HG03196 (cell line): ENCODE data around the gene CDH4.

Experiments used
- ATAC-seq: cut with Tn5 transposase; IDR thresholded peaks from one replicate; pipeline ENCODE4 v1.9.1; 2021; ENCODE audit not compliant: unreplicated experiment

The CDH4 gene

GRCh38 chr20:61723529-61724257 lies 471.6 kb downstream of the CDH4 start:
- no peak for ATAC-seq

- no peak for ATAC-seq
Measured at GRCh38 chr20:61724376-61724775, 472.3 kb downstream of the CDH4 start.

GRCh38 chr20:61725145-61725544 lies 473.1 kb downstream of the CDH4 start:
- no peak for ATAC-seq

- ATAC-seq: no peak
Measured at GRCh38 chr20:61725966-61726365, 473.9 kb downstream of the CDH4 start.

- ATAC-seq: no peak
Measured at GRCh38 chr20:61726979-61727378, 474.9 kb downstream of the CDH4 start.

GRCh38 chr20:61727761-61728160 lies 475.7 kb downstream of the CDH4 start:
- ATAC-seq: no peak

- no peak for ATAC-seq
Measured at GRCh38 chr20:61728326-61728725, 476.3 kb downstream of the CDH4 start.

GRCh38 chr20:61728786-61729770 lies 477.0 kb downstream of the CDH4 start:
- no peak for ATAC-seq

GRCh38 chr20:61730631-61731362 lies 478.7 kb downstream of the CDH4 start:
- no peak for ATAC-seq

GRCh38 chr20:61731363-61732181 lies 479.5 kb downstream of the CDH4 start:
- ATAC-seq: no peak

GRCh38 chr20:61732511-61733210 lies 480.6 kb downstream of the CDH4 start:
- no peak for ATAC-seq

- ATAC-seq: no peak
Measured at GRCh38 chr20:61733216-61733615, 481.2 kb downstream of the CDH4 start.

- ATAC-seq: no peak
Measured at GRCh38 chr20:61733891-61734732, 482.1 kb downstream of the CDH4 start.

- no peak for ATAC-seq
Measured at GRCh38 chr20:61734733-61735502, 482.9 kb downstream of the CDH4 start.

- ATAC-seq: no peak
Measured at GRCh38 chr20:61735503-61735785, 483.4 kb downstream of the CDH4 start.

- ATAC-seq: no peak
Measured at GRCh38 chr20:61736001-61736635, 484.1 kb downstream of the CDH4 start.

GRCh38 chr20:61736751-61737310 lies 484.8 kb downstream of the CDH4 start:
- ATAC-seq: no peak

- no peak for ATAC-seq
Measured at GRCh38 chr20:61737346-61737745, 485.3 kb downstream of the CDH4 start.
